Measurements from ENCODE around the gene NPR3. TPM values are rescaled to one million over a fixed set of nuclear protein-coding genes. Genes with fewer than 3 reads are reported as not detected.

Gene NPR3
- total RNA-seq, 4 donors from 2014 or later: 7.6 to 51.2 (median 20.6) TPM

DNA sequence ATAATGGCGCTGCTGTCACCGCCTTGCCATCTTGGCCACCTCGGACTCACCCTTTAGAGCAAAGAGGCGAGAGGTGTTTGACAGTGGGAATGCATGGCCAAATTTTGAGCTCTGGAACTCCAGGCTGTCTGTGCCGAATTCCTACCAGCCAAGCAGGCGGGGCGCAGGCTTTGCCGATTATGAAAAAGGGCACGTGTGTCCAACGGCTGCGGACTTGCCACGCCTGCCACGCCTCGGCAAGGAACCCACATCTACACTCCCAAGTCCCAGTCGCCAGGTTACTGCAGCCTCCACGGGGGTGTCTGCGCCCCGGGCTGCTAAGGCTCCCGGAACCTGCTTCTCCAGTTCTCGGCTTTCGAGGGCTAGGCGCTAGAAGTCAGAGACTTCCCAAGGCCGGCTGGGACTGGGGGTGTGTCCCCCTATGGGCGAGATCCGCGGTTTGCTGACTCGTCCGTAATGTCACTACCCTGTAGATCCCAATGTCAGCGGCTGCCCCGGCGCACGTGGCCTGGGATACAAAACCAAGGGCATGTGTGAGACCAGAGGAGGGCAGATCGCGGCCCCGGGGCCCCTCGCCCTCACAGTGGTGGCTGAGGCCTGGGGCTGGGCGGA lies 2.8 kb downstream of the NPR3 start:
- DNase-seq: no peak
- Histone ChIP-seq H3K36me3 (no peaks in the 10 kb centered on the region), H3K9me3 (no peaks in the 10 kb centered on the region), H3K4me1 (peaks cover 0 to 13% of the 10 kb centered on the region in 2 donors), H3K4me3 (peak overlapping the region; percentile 39 to 57), H3K27ac (peak overlapping the region in 1 of 2 donors; percentile 34), H3K27me3 (no peaks in the 10 kb centered on the region)
- no peak for TF ChIP-seq POLR2A (IDR thresholded peaks at IDR 0.05)
- TF ChIP-seq, protein P1, sequence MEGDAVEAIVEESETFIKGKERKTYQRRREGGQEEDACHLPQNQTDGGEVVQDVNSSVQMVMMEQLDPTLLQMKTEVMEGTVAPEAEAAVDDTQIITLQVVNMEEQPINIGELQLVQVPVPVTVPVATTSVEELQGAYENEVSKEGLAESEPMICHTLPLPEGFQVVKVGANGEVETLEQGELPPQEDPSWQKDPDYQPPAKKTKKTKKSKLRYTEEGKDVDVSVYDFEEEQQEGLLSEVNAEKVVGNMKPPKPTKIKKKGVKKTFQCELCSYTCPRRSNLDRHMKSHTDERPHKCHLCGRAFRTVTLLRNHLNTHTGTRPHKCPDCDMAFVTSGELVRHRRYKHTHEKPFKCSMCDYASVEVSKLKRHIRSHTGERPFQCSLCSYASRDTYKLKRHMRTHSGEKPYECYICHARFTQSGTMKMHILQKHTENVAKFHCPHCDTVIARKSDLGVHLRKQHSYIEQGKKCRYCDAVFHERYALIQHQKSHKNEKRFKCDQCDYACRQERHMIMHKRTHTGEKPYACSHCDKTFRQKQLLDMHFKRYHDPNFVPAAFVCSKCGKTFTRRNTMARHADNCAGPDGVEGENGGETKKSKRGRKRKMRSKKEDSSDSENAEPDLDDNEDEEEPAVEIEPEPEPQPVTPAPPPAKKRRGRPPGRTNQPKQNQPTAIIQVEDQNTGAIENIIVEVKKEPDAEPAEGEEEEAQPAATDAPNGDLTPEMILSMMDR (IDR thresholded peaks at IDR 0.05): no peak
- intact Hi-C loops (cut with DNase I; ENCODE audit: low total_unique reads): no loop called here

DNA sequence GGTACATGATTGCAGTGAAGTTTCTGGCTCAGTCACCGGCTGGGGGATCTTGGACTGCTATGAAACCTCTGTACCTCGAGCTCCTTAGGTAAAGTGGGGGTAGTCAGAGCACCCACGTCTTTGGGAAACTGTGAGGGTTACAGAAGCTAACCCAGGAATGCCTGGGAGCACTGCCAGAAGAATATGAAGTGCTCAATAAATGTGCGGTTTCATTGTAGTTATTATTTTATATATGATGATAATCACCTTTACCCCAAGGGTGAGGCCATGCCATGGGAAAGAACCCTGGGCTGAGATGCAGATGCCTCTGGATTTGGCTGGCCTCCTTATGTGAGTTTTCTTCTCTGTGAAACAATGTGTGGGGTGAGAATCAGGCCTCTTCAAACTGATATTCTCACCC lies 3.7 kb downstream of the NPR3 start:
- intact Hi-C loops (cut with DNase I; ENCODE audit: low total_unique reads): no loop called here
- H3K4me3 ChIP-seq: no peak overlapping the region
- peak overlapping the region in 1 of 2 donors; percentile 34 for H3K27ac ChIP-seq

DNA sequence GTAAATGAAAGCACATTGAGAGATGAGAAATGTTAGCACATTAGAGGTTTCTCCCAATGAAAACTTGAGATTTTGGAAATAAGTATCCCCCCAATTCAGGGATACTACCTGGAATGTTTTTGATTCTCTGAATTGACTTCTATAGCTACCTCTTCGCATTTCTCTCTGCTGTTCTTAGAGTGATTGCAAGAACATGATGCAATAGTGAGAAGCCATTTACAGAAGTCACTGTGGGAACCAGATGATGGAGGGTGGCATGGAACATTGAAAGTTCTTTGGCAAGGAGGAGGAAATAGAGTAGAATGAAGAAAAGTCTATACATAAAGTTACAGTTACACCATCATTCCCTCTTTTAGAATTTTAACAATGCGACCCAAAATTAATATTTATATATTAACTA lies 9.2 kb downstream of the NPR3 start:
- no peaks in the 10 kb centered on the region for H3K36me3 ChIP-seq
- H3K4me1 ChIP-seq: no peaks in the 10 kb centered on the region
- intact Hi-C loops (cut with DNase I; ENCODE audit: low total_unique reads): no loop called here

More for the DNA sequence above, 3.7 kb downstream of the NPR3 start:
- Histone ChIP-seq H3K9me3 (no peaks in the 10 kb centered on the region), H3K27me3 (no peaks in the 10 kb centered on the region), H3K36me3 (no peaks in the 10 kb centered on the region), H3K4me1 (peaks cover 0 to 13% of the 10 kb centered on the region in 2 donors)
- no peak for DNase-seq
- no peak for TF ChIP-seq POLR2A (IDR thresholded peaks at IDR 0.05)
- TF ChIP-seq, protein P1 (IDR thresholded peaks at IDR 0.05): no peak

DNA sequence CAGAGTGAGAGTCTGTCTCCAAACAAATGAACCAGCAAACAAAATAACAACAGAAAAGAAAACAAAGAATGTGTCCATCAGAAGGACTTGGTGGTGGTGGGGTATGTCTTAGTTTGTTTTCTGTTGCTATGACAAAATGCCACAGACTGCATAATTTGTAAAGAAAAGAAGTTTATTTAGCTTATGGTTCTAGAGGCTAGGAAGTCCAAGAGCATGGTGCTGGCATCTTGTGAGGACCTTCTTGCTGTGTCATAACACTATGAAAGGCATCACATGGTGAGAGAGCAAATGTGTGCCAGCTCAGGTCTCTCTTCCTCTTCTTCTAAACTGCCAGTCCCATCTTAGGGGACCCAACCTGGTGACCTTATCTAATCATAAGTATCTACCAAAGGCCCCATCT lies 10.5 kb downstream of the NPR3 start:
- intact Hi-C loops (cut with DNase I; ENCODE audit: low total_unique reads): no loop called here
- DNase-seq: no peak
- H3K27ac ChIP-seq: no peak overlapping the region

More for the DNA sequence above, 9.2 kb downstream of the NPR3 start:
- Histone ChIP-seq H3K27me3 (no peaks in the 10 kb centered on the region), H3K27ac (no peak overlapping the region), H3K9me3 (no peaks in the 10 kb centered on the region), H3K4me3 (no peak overlapping the region)
- DNase-seq: no peak
- TF ChIP-seq, protein P1 (IDR thresholded peaks at IDR 0.05): no peak
- no peak for TF ChIP-seq POLR2A (IDR thresholded peaks at IDR 0.05)

DNA sequence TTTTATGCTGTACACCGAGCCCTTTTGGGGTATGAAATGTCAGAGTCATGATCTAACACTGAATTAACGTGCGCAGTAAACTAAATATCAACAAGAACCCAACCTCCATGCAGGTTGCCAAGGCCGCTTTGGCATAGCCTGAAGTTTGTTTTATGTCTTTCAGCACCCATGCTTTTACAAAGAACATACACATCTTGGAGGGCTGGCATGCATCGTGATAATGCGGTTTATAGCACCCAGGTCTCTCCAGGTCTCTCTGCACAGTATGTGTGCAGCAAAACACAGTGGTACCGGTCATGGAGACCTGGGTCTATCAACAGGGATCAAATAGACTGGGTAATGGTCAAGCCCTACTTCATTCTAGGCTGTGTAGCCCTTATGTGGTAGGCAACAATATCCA lies 11.8 kb downstream of the NPR3 start:
- no peak overlapping the region for H3K4me3 ChIP-seq
- no peaks in the 10 kb centered on the region for H3K27me3 ChIP-seq
- no peak overlapping the region for H3K27ac ChIP-seq
- peaks cover 0 to 6% of the 10 kb centered on the region in 2 donors for H3K9me3 ChIP-seq
- peaks cover 0 to 3% of the 10 kb centered on the region in 2 donors for H3K36me3 ChIP-seq
- TF ChIP-seq, protein P1 (IDR thresholded peaks at IDR 0.05): no peak
- TF ChIP-seq POLR2A (IDR thresholded peaks at IDR 0.05): no peak
- DNase-seq: no peak
- intact Hi-C loops (cut with DNase I; ENCODE audit: low total_unique reads): no loop called here
- H3K4me1 ChIP-seq: no peaks in the 10 kb centered on the region

More for the DNA sequence above, 10.5 kb downstream of the NPR3 start:
- no peak overlapping the region for H3K4me3 ChIP-seq
- no peaks in the 10 kb centered on the region for H3K4me1 ChIP-seq
- H3K9me3 ChIP-seq: no peaks in the 10 kb centered on the region
- no peaks in the 10 kb centered on the region for H3K27me3 ChIP-seq
- H3K36me3 ChIP-seq: peaks cover 0 to 3% of the 10 kb centered on the region in 2 donors
- no peak for TF ChIP-seq POLR2A (IDR thresholded peaks at IDR 0.05)
- TF ChIP-seq, protein P1 (IDR thresholded peaks at IDR 0.05): no peak
